GM12865 (cell line): ENCODE measurements around the gene THOC6.

Experiments used
- DNase-seq: peaks from one replicate; pipeline ENCODE4 v3.0.0; 2010; ENCODE audit warnings: low read depth
- H3K4me3 ChIP-seq: 2 replicates; pipeline ENCODE4 v1.5.1; 2011; ENCODE audit warnings: mild to moderate bottlenecking, low read depth, low read length, control low read depth
- CTCF ChIP-seq: IDR thresholded peaks from 2 replicates; pipeline ENCODE4 v1.5.1; 2011; ENCODE audit warnings: low read length, control low read depth, low read depth, inconsistent platforms; ENCODE audit not compliant: insufficient read depth; ENCODE audit errors: missing control alignments

The THOC6 gene

GRCh38 chr16:2991566-2992261 is 32.1 kb upstream of the THOC6 start:
- TF ChIP-seq CTCF = no peak
- H3K4me3 ChIP-seq = no peak overlapping the region
- DNase-seq = no peak

GRCh38 chr16:2992383-2993081 is 31.3 kb upstream of the THOC6 start:
- H3K4me3 ChIP-seq = no peak overlapping the region
- no peak for TF ChIP-seq CTCF
- no peak for DNase-seq

GRCh38 chr16:2996298-2996697 is 27.5 kb upstream of the THOC6 start:
- no peak for DNase-seq
- H3K4me3 ChIP-seq = no peak overlapping the region
- no peak for TF ChIP-seq CTCF

GRCh38 chr16:2999929-3000328 is 23.9 kb upstream of the THOC6 start:
- H3K4me3 ChIP-seq = no peak overlapping the region
- no peak for DNase-seq
- no peak for TF ChIP-seq CTCF

GRCh38 chr16:3000540-3000939 is 23.3 kb upstream of the THOC6 start:
- no peak for DNase-seq
- no peak overlapping the region for H3K4me3 ChIP-seq
- no peak for TF ChIP-seq CTCF

- no peak for TF ChIP-seq CTCF
- no peak for DNase-seq
- H3K4me3 ChIP-seq = no peak overlapping the region
Measured at GRCh38 chr16:3001316-3001715, 22.5 kb upstream of the THOC6 start.
